ENCODE results near the gene RTN4. TPM values are rescaled to one million over a fixed set of nuclear protein-coding genes. Genes with fewer than 3 reads are reported as not detected.

The RTN4 gene
- total RNA-seq, 1 experiment from 2014 or later, result 200 TPM

DNA sequence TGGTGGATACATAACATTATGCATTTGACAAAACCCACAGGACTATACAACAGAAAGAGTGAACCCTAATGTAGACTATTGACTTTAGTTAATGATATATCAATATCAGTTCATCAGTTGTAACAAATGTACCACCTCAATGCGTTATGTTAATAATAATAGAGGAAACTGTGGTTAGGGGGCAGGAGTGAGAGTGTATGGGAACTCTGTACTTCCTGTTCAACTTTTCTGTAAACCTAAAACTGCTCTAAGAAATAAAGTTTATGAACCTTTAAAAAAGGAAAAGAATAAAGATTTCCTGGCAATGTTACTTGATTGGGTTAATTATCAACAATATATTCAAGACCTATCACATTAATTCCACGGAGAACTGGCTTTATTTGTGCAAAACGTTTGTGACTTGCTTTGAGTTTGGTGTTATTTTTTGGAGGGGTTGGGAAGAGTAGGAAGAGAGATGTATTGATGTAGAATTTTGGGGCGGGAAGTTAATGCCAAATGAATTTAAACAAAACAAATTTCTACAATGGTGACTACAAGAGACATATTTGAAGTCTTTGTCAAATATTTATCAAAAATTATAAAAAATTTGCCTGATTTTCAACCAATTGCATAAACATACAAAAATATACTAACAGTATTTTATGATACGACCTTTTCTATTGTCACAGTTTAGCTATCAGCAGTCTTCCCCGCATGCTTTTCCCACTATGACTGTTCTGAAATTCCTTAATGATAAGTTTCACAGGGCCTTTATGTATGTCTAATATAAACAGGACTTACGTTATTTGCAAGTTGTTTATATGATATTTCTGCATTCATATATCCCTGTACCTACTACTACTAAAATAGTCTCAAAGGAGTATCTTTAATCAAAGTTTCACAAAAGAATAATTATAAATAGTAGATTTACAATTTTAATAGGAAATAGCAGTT lies 2.1 kb upstream of the RTN4 start:
- H3K4me1 Mint-ChIP-seq, result peaks cover 23 to 25% of the 10 kb centered on the region in 2 experiments
- no peak overlapping the region for H2BK120ac ChIP-seq (ENCODE audit: low read depth, low read length, poor library complexity, severe bottlenecking)
- no peak overlapping the region for H2BK15ac ChIP-seq (ENCODE audit: low read depth, low read length)
- no peak overlapping the region for H3K4me2 ChIP-seq (ENCODE audit: insufficient read depth, insufficient read length, low read length)
- H3K27me3 Mint-ChIP-seq (ENCODE audit: low read depth), result peaks cover 1% of the 10 kb centered on the region; the same call in 1 of the 2 replicates
- H3K79me1 ChIP-seq (ENCODE audit: insufficient read depth, low read depth, low read length, poor library complexity, severe bottlenecking), result no peaks in the 10 kb centered on the region
- H3T11ph ChIP-seq (ENCODE audit: low read length), result no peak overlapping the region
- H3K36me3 Mint-ChIP-seq (ENCODE audit: insufficient read depth in 1 of 3, low read depth in 3 of 3), result peaks cover 0 to 10% (median 6%) of the 10 kb centered on the region in 3 experiments; a peak in 4 of 7 replicates
- H3K18ac ChIP-seq (ENCODE audit: insufficient read length, low read depth, low read length), result no peak overlapping the region
- no peaks in the 10 kb centered on the region; a peak in 2 of 5 replicates for H3K9me3 Mint-ChIP-seq
- H3K56ac ChIP-seq (ENCODE audit: insufficient read length, low read depth, low read length), result no peak overlapping the region
- H4K20me1 ChIP-seq (ENCODE audit: control insufficient read depth, insufficient read depth, insufficient read length), result no peaks in the 10 kb centered on the region
- no peaks in the 10 kb centered on the region for H3K9me3 ChIP-seq (ENCODE audit: control insufficient read depth, low read depth, low read length)
- H3K23ac ChIP-seq (ENCODE audit: insufficient read length, low read depth, low read length), result no peak overlapping the region
- DNase-seq, result no peak
- peaks cover 18% of the 10 kb centered on the region; the same call in 1 of the 2 replicates for H3K79me2 ChIP-seq (ENCODE audit: insufficient read depth, low read length)
- H2BK5ac ChIP-seq (ENCODE audit: insufficient read length, low read length), result no peak overlapping the region
- no peaks in the 10 kb centered on the region; the same call in 1 of the 2 replicates for H3K4me1 ChIP-seq (ENCODE audit: insufficient read depth, low read length)
- TF ChIP-seq, protein P1, sequence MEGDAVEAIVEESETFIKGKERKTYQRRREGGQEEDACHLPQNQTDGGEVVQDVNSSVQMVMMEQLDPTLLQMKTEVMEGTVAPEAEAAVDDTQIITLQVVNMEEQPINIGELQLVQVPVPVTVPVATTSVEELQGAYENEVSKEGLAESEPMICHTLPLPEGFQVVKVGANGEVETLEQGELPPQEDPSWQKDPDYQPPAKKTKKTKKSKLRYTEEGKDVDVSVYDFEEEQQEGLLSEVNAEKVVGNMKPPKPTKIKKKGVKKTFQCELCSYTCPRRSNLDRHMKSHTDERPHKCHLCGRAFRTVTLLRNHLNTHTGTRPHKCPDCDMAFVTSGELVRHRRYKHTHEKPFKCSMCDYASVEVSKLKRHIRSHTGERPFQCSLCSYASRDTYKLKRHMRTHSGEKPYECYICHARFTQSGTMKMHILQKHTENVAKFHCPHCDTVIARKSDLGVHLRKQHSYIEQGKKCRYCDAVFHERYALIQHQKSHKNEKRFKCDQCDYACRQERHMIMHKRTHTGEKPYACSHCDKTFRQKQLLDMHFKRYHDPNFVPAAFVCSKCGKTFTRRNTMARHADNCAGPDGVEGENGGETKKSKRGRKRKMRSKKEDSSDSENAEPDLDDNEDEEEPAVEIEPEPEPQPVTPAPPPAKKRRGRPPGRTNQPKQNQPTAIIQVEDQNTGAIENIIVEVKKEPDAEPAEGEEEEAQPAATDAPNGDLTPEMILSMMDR (conservative IDR thresholded peaks at IDR 0.05), result no peak
- no peaks in the 10 kb centered on the region for H3K27me3 ChIP-seq (ENCODE audit: insufficient read depth, low read length)
- H4K91ac ChIP-seq (ENCODE audit: insufficient read length, low read depth, low read length), result no peak overlapping the region
- peaks cover 14% of the 10 kb centered on the region for H3K23me2 ChIP-seq (ENCODE audit: insufficient read length, low read depth, low read length, poor library complexity, severe bottlenecking)
- no peak overlapping the region for H4K8ac ChIP-seq (replicated peaks; ENCODE audit: insufficient read length, low read depth, low read length)
- no peak overlapping the region for H3K4ac ChIP-seq (ENCODE audit: low read depth, low read length)
- H3K27ac Mint-ChIP-seq, result no peak overlapping the region; a peak in 2 of 7 replicates
- H3K27ac ChIP-seq (ENCODE audit: insufficient read length, low read depth, low read length), result no peak overlapping the region
- 100% methylated on average over 2 of the region's 7 CpGs for WGBS (ENCODE audit: extremely low coverage, insufficient read length, low lambda C conversion rate)
- H2AK5ac ChIP-seq (ENCODE audit: insufficient read length, low read length), result no peak overlapping the region
- H3K14ac ChIP-seq (ENCODE audit: insufficient read depth, low read length), result no peak overlapping the region
- H2BK12ac ChIP-seq (ENCODE audit: insufficient read length, low read depth, low read length), result no peak overlapping the region
- H3K9ac ChIP-seq (ENCODE audit: extremely low read depth, insufficient read length, low read length), result no peak overlapping the region
- no peak overlapping the region for H2AFZ ChIP-seq (ENCODE audit: low read length)
- no peak overlapping the region for H2BK20ac ChIP-seq (ENCODE audit: low read depth, low read length, poor library complexity, severe bottlenecking)
- H4K5ac ChIP-seq (ENCODE audit: insufficient read length, low read depth, low read length), result no peak overlapping the region
- H3K4me3 Mint-ChIP-seq, result peak overlapping the region; percentile 18 to 67; a peak in 2 of 5 replicates

Measured in H9 (cell line).